Natural killer cell (primary cell): ENCODE results near the gene LMO4. TPM values are rescaled to one million over a fixed set of nuclear protein-coding genes. Genes with fewer than 3 reads are reported as not detected.

ENCODE experiments used
- ATAC-seq, 3 donors: fragments of 150-1000 bp in 2 of 3; fragments of 200-7000 bp in 1 of 3; cut with Tn5 transposase; 1 replicate in 1 of 3; 2 replicates in 2 of 3; pipeline ENCODE4 v1.10.0; 2021; ENCODE audit warnings: mild to moderate bottlenecking in 2 of 3, moderate library complexity in 2 of 3
- DNase-seq, 2 donors: peaks; one replicate each; pipeline versions ENCODE4 v3.0.0 to v3.0.0-alpha.2; 2013 to 2021; ENCODE audit warnings: mixed read lengths in 1 of 2
- H3K27ac ChIP-seq: one replicate; pipeline ENCODE4 v1.5.1; 2013; ENCODE audit warnings: mild to moderate bottlenecking, low read length
- H3K27me3 ChIP-seq: one replicate; pipeline ENCODE4 v1.6.1; 2013; ENCODE audit warnings: low read length; ENCODE audit not compliant: control insufficient read depth, insufficient read depth
- H3K36me3 ChIP-seq: one replicate; pipeline ENCODE4 v1.6.1; 2013; ENCODE audit warnings: low read length; ENCODE audit not compliant: control insufficient read depth, insufficient read depth
- H3K4me1 ChIP-seq: one replicate; pipeline ENCODE4 v1.6.1; 2013; ENCODE audit warnings: low read length; ENCODE audit not compliant: control insufficient read depth, insufficient read depth
- H3K4me3 ChIP-seq: one replicate; pipeline ENCODE4 v1.5.1; 2013; ENCODE audit warnings: low read length
- H3K9me3 ChIP-seq: one replicate; pipeline ENCODE4 v1.6.1; 2013; ENCODE audit warnings: low read length; ENCODE audit not compliant: control insufficient read depth, insufficient read depth
- H3K27ac Mint-ChIP-seq, 2 donors: one replicate each; pipeline ENCODE4 v1.8.0; 2022; ENCODE audit warnings: mild to moderate bottlenecking in 2 of 2, mixed read lengths in 2 of 2, moderate library complexity in 1 of 2
- H3K27me3 Mint-ChIP-seq, 2 donors: one replicate each; pipeline ENCODE4 v1.8.0; 2022; ENCODE audit warnings: low read depth in 2 of 2, mixed read lengths in 2 of 2
- H3K36me3 Mint-ChIP-seq: one replicate; pipeline ENCODE4 v1.8.0; 2022; ENCODE audit warnings: mixed read lengths
- H3K4me1 Mint-ChIP-seq, 2 donors: one replicate each; pipeline ENCODE4 v1.8.0; 2022; ENCODE audit warnings: mixed read lengths in 2 of 2
- H3K4me3 Mint-ChIP-seq: one replicate; pipeline ENCODE4 v1.8.0; 2022; ENCODE audit warnings: mild to moderate bottlenecking, moderate library complexity, mixed read lengths
- H3K9me3 Mint-ChIP-seq, 2 donors: one replicate each; pipeline ENCODE4 v1.8.0; 2022; ENCODE audit warnings: mixed read lengths in 2 of 2
- WGBS: methylation state at CpG from one replicate; pipeline ENCODE4 v1.1.7; 2013; ENCODE audit warnings: missing lambda C conversion rate; ENCODE audit not compliant: insufficient coverage; 5-methylcytosine and 5-hydroxymethylcytosine counted together
- intact Hi-C: fragments of 100-400 bp; cut with micrococcal nuclease; formaldehyde crosslinking; loops from one replicate; pipeline ENCODE4 v1.14.2; 2022
- total RNA-seq, 4 donors: library from RNA; stranded (reverse); fragments of 120-200 nt in 1 of 4; gene quantifications; one replicate each; pipeline versions ENCODE4 v1.2.3 to v1.2.4, GENCODE V29; 2013 to 2022
- TF ChIP-seq, protein P1 (sequence below): fragments of 200-600 bp; IDR thresholded peaks from one replicate; pipeline ENCODE4 v1.8.0; 2022; ENCODE audit warnings: antibody characterized with exemption

The LMO4 gene
- total RNA-seq, 3 donors from 2014 or later (not counting 1 experiment from before 2014, with no cell fraction given) = 38.2 to 50.1 (median 50.0) TPM

DNA sequence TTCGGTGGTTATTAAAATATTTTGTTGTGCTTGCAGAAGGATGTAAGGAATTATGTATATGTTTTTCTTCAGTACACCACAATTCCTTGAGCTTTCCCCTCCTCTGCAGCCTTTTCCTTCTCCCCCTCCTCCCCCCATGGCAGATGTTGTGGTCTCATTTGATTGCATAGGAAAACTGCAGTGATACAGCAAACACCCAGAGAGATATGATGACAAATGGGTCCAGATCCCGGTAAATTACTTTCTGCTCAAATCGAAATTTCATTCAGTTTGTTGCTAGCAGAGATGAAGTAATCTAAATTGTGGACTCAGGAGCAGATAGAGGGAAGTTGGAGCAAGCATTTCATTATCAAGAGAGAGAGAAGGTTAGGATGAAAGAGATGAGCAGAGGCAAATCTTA lies 9.9 kb downstream of the LMO4 start:
- no peaks in the 10 kb centered on the region for H3K9me3 Mint-ChIP-seq
- Histone ChIP-seq H3K4me3 (no peak overlapping the region), H3K36me3 (peaks cover 47% of the 10 kb centered on the region), H3K4me1 (peaks cover 14% of the 10 kb centered on the region), H3K27me3 (no peaks in the 10 kb centered on the region), H3K27ac (no peak overlapping the region), H3K9me3 (no peaks in the 10 kb centered on the region)
- H3K4me1 Mint-ChIP-seq = peaks cover 60 to 62% of the 10 kb centered on the region in 2 donors
- no peak overlapping the region for H3K4me3 Mint-ChIP-seq
- H3K36me3 Mint-ChIP-seq = peaks cover 30% of the 10 kb centered on the region
- intact Hi-C loops = loop anchor here (5.0 to 10.0 kb wide), 2 partner anchors 634 to 1344 kb away; partner anchors contain the start of genes PKN2 and SH3GLB1
- DNase-seq = no peak
- no peaks in the 10 kb centered on the region for H3K27me3 Mint-ChIP-seq
- peak overlapping the region; percentile 88 to 98 for H3K27ac Mint-ChIP-seq
- TF ChIP-seq, protein P1, sequence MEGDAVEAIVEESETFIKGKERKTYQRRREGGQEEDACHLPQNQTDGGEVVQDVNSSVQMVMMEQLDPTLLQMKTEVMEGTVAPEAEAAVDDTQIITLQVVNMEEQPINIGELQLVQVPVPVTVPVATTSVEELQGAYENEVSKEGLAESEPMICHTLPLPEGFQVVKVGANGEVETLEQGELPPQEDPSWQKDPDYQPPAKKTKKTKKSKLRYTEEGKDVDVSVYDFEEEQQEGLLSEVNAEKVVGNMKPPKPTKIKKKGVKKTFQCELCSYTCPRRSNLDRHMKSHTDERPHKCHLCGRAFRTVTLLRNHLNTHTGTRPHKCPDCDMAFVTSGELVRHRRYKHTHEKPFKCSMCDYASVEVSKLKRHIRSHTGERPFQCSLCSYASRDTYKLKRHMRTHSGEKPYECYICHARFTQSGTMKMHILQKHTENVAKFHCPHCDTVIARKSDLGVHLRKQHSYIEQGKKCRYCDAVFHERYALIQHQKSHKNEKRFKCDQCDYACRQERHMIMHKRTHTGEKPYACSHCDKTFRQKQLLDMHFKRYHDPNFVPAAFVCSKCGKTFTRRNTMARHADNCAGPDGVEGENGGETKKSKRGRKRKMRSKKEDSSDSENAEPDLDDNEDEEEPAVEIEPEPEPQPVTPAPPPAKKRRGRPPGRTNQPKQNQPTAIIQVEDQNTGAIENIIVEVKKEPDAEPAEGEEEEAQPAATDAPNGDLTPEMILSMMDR = no peak
- WGBS = 89% methylated on average over 3 of the region's 3 CpGs
- no peak for ATAC-seq

DNA sequence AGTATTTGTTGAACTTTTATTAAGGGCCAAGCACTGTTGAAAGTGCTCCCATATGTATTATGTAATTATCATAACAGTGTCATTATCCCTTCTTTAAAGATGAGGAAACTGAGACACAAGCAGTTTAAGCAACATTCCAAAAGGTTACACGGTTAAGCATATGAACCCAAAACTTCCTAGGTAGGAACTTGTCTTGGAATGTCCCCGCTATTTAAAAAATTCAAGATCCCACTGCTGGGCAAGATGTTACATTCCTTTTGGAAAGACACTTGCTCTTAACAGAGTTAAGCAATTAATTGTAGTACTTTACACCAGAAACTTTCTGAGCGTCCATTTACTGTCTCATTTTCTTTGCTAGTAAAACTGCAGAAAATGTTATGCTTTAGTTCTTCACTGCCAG lies 15.6 kb downstream of the LMO4 start:
- 100% methylated on average over 2 of the region's 3 CpGs for WGBS
- no peaks in the 10 kb centered on the region for H3K9me3 ChIP-seq
- intact Hi-C loops = no loop called here
- H3K4me3 Mint-ChIP-seq = no peak overlapping the region
- no peaks in the 10 kb centered on the region for H3K27me3 ChIP-seq
- H3K27ac Mint-ChIP-seq = peak overlapping the region in 1 of 2 donors; percentile 71
- H3K4me1 Mint-ChIP-seq = peaks cover 17 to 18% of the 10 kb centered on the region in 2 donors
- DNase-seq (no peak), ATAC-seq (no peak)
- TF ChIP-seq, protein P1 = no peak
- no peak overlapping the region for H3K4me3 ChIP-seq
- H3K4me1 ChIP-seq = no peaks in the 10 kb centered on the region
- H3K9me3 Mint-ChIP-seq = no peaks in the 10 kb centered on the region
- no peak overlapping the region for H3K27ac ChIP-seq
- peaks cover 78% of the 10 kb centered on the region for H3K36me3 ChIP-seq
- H3K36me3 Mint-ChIP-seq = peaks cover 35% of the 10 kb centered on the region
- no peaks in the 10 kb centered on the region for H3K27me3 Mint-ChIP-seq

DNA sequence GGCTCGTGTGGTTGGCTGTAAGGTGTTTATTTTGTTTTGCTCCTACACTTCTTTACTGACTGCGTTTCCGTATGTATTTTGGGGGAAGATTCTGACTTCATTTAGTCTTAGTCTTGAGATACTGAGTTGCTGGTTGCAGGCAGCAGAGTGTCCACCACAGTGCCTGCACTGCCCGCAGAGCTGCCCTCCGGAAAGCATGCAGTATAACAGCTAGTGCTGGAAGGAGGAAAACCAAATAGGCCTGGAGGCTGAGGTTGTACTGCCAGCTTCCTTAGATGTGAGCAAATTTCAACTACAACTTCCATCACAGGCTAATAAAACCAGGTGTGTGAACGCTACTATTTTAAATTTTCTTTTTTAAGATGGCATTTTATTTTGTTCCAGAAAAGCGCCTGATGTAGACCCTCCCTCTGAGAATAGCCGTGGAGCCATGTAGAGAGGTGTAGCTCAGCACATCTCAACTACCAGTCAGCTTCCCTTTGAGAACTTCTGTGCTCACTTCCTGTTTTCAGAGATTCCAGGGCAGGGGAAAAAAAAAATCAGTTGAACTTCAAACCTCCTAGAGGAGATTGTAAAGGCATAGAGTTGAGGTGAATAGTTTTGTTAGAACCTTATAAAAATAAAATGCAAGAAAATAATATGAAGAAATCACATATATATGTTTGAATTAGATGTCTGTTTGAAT lies 17.6 kb downstream of the LMO4 start:
- Histone ChIP-seq H3K9me3 (no peaks in the 10 kb centered on the region), H3K36me3 (peaks cover 57% of the 10 kb centered on the region), H3K27ac (no peak overlapping the region), H3K4me1 (no peaks in the 10 kb centered on the region), H3K27me3 (no peaks in the 10 kb centered on the region), H3K4me3 (no peak overlapping the region)
- Mint-ChIP-seq H3K36me3 (peaks cover 20% of the 10 kb centered on the region), H3K4me1 (peaks cover 21 to 22% of the 10 kb centered on the region in 2 donors), H3K27ac (peak overlapping the region; percentile 48 to 71), H3K9me3 (no peaks in the 10 kb centered on the region), H3K27me3 (no peaks in the 10 kb centered on the region), H3K4me3 (no peak overlapping the region)
- 88% methylated on average over 7 of the region's 8 CpGs for WGBS
- intact Hi-C loops = no loop called here
- TF ChIP-seq, protein P1 = no peak
- DNase-seq (no peak), ATAC-seq (no peak)
